CD4-positive, alpha-beta T cell treated with Interleukin-17A for 4 hours (primary cell): ENCODE measurements around the gene SESN1.
A peak's percentile ranks its signal among the peaks of the same experiment; 100 is the strongest.

Source experiments
- DNase-seq: peaks from one replicate; pipeline ENCODE4 v3.0.0-alpha.2; 2020; ENCODE audit warnings: mixed read lengths

The SESN1 gene

GRCh38 chr6:109024368-109024767, 70.3 kb downstream of the SESN1 start:
- DNase-seq: no peak

- DNase-seq: no peak
Measured at GRCh38 chr6:109023356-109023925, 71.2 kb downstream of the SESN1 start.

- no peak for DNase-seq
Measured at GRCh38 chr6:109021870-109022269, 72.8 kb downstream of the SESN1 start.

GRCh38 chr6:109019911-109020310, 74.7 kb downstream of the SESN1 start:
- no peak for DNase-seq

- DNase-seq: no peak
Measured at GRCh38 chr6:109015176-109015575, 79.5 kb downstream of the SESN1 start.

- DNase-seq: no peak
Measured at GRCh38 chr6:109014606-109015005, 80.0 kb downstream of the SESN1 start.

- no peak for DNase-seq
Measured at GRCh38 chr6:109013656-109014305, 80.9 kb downstream of the SESN1 start.

- DNase-seq: no peak
Measured at GRCh38 chr6:109010705-109011102, 83.9 kb downstream of the SESN1 start.

- DNase-seq: no peak
Measured at GRCh38 chr6:109009962-109010704, 84.5 kb downstream of the SESN1 start.

GRCh38 chr6:109009236-109009961, 85.2 kb downstream of the SESN1 start:
- DNase-seq: peak; percentile 97

GRCh38 chr6:109008537-109009235, 86.0 kb downstream of the SESN1 start:
- DNase-seq: peak; percentile 27

- DNase-seq: no peak
Measured at GRCh38 chr6:109008054-109008453, 86.6 kb downstream of the SESN1 start.

GRCh38 chr6:109007521-109007920, 87.1 kb downstream of the SESN1 start:
- no peak for DNase-seq

GRCh38 chr6:109006818-109007217, 87.8 kb downstream of the SESN1 start:
- no peak for DNase-seq

- DNase-seq: no peak
Measured at GRCh38 chr6:109002882-109003281, 91.8 kb downstream of the SESN1 start.

- no peak for DNase-seq
Measured at GRCh38 chr6:109002051-109002697, 92.5 kb downstream of the SESN1 start.

- no peak for DNase-seq
Measured at GRCh38 chr6:109001291-109001894, 93.3 kb downstream of the SESN1 start.

- no peak for DNase-seq
Measured at GRCh38 chr6:109000289-109000688, 94.4 kb downstream of the SESN1 start.

GRCh38 chr6:108999428-108999827, 95.2 kb downstream of the SESN1 start:
- no peak for DNase-seq

- DNase-seq: no peak
Measured at GRCh38 chr6:108998485-108998884, 96.2 kb downstream of the SESN1 start.

- no peak for DNase-seq
Measured at GRCh38 chr6:108996208-108996607, 98.4 kb downstream of the SESN1 start.

- no peak for DNase-seq
Measured at GRCh38 chr6:108995296-108995695, 99.3 kb downstream of the SESN1 start.
